HCT116 (cell line): ENCODE results near the gene FARP1. TPM values are rescaled to one million over a fixed set of nuclear protein-coding genes. Genes with fewer than 3 reads are reported as not detected.

Experiments
- ATAC-seq: fragments of 200-7000 bp; cut with Tn5 transposase; 2 replicates; pipeline ENCODE4 v1.9.1; 2020; ENCODE audit warnings: mild to moderate bottlenecking, moderate library complexity
- BruUV-seq: library from RNA; stranded (reverse); fragments of 400-500 nt; replicated peaks from 2 replicates; lab custom pipeline; 2021; lab: Mats Ljungman, UMichigan
- CTCF ChIA-PET: fragments of 300-600 bp; sonication (Branson Sonifier 250); formaldehyde crosslinking; loops from one replicate; lab custom pipeline; 2021; ENCODE audit warnings: antibody characterized with exemption; lab: Charles Lee
- POLR2A ChIA-PET: fragments of 300-600, 350-600 bp; sonication (Branson Sonifier 250); formaldehyde crosslinking; loops from one replicate; lab custom pipeline; 2021; ENCODE audit warnings: antibody characterized with exemption; lab: Charles Lee
- RAD21 ChIA-PET, 2 experiments: fragments of 300-600 bp; sonication (Branson Sonifier 250); formaldehyde crosslinking; loops; one replicate each; lab custom pipeline; 2023; ENCODE audit warnings: low total read pairs in 2 of 2; ENCODE audit not compliant: uncharacterized antibody in 2 of 2, unreplicated experiment in 2 of 2, low non-redundant PET in 1 of 2; lab: Charles Lee
- DNase-seq: peaks from one replicate; pipeline ENCODE4 v3.0.0-alpha.2; 2010; ENCODE audit warnings: low read depth, low spot score
- H2AFZ ChIP-seq: fragments of 200-600 bp; shearing (Covaris generic), sonication (generic); 2 replicates; pipeline ENCODE4 v1.6.1; 2017; ENCODE audit warnings: low read depth, mixed run types, mixed read lengths, antibody characterized with exemption, low read length; ENCODE audit not compliant: poor library complexity, severe bottlenecking
- H3K27ac ChIP-seq: 2 replicates; pipeline ENCODE4 v1.5.1; 2012; ENCODE audit warnings: low read depth, low read length
- H3K27me3 ChIP-seq: fragments of 200-600 bp; sonication (generic); 2 replicates; pipeline ENCODE4 v1.6.1; 2016; ENCODE audit warnings: mixed run types, low read length, mixed read lengths; ENCODE audit not compliant: insufficient read depth
- H3K36me3 ChIP-seq, 2 experiments: fragments of 200-500 bp in 1 of 2; fragments of 200-600 bp in 1 of 2; sonication (Bioruptor generic) in 1 of 2; sonication (generic) in 1 of 2; 2 replicates each; pipeline versions ENCODE4 v1.5.1 to v1.6.1; 2014 to 2016; ENCODE audit warnings: low read length in 2 of 2, inconsistent platforms in 1 of 2, mixed read lengths in 1 of 2, mixed run types in 1 of 2; ENCODE audit not compliant: insufficient read depth in 2 of 2, control insufficient read depth in 1 of 2
- H3K4me1 ChIP-seq, 2 experiments: fragments of 200-600 bp in 1 of 2; sonication (generic) in 1 of 2; 2 replicates each; pipeline versions ENCODE4 v1.5.1 to v1.6.1; 2012 to 2017; ENCODE audit warnings: low read length in 2 of 2, inconsistent platforms in 1 of 2, mild to moderate bottlenecking in 1 of 2, mixed read lengths in 1 of 2, mixed run types in 1 of 2, moderate library complexity in 1 of 2; ENCODE audit not compliant: insufficient read depth in 2 of 2, control insufficient read depth in 1 of 2
- H3K4me2 ChIP-seq: fragments of 200-600 bp; sonication (generic); 2 replicates; pipeline ENCODE4 v1.6.1; 2017; ENCODE audit warnings: mixed run types, low read length, mixed read lengths
- H3K4me3 ChIP-seq, 2 experiments: fragments of 200-600 bp in 1 of 2; sonication (generic) in 1 of 2; replicated peaks in 1 of 2; 2 replicates each; pipeline ENCODE4 v1.5.1; 2011 to 2016; ENCODE audit warnings: low read length in 2 of 2, control low read depth in 1 of 2, low read depth in 1 of 2, mild to moderate bottlenecking in 1 of 2, mixed read lengths in 1 of 2, mixed run types in 1 of 2
- H3K79me2 ChIP-seq: fragments of 200-600 bp; sonication (generic); 2 replicates; pipeline ENCODE4 v1.6.1; 2017; ENCODE audit warnings: mild to moderate bottlenecking, mixed run types, low read length, moderate library complexity, mixed read lengths; ENCODE audit not compliant: insufficient read depth
- H3K9ac ChIP-seq: fragments of 200-600 bp; sonication (generic); 2 replicates; pipeline ENCODE4 v1.6.1; 2016; ENCODE audit warnings: low read length, mixed read lengths
- H3K9me2 ChIP-seq: fragments of 200-600 bp; sonication (generic), shearing (Covaris generic); 2 replicates; pipeline ENCODE4 v1.6.1; 2017; ENCODE audit warnings: mixed run types, mild to moderate bottlenecking, moderate library complexity; ENCODE audit not compliant: insufficient read depth
- H3K9me3 ChIP-seq, 2 experiments: fragments of 200-500 bp in 1 of 2; fragments of 200-600 bp in 1 of 2; sonication (Bioruptor generic) in 1 of 2; sonication (generic) in 1 of 2; 2 replicates each; pipeline ENCODE4 v1.6.1; 2014 to 2017; ENCODE audit warnings: low read length in 2 of 2, mixed read lengths in 2 of 2, inconsistent platforms in 1 of 2, low read depth in 1 of 2, mild to moderate bottlenecking in 1 of 2, mixed run types in 1 of 2, moderate library complexity in 1 of 2; ENCODE audit not compliant: control insufficient read depth in 1 of 2, insufficient read depth in 1 of 2
- H4K20me1 ChIP-seq: fragments of 200-600 bp; sonication (generic), shearing (Covaris generic); 2 replicates; pipeline ENCODE4 v1.6.1; 2017; ENCODE audit warnings: mixed run types, mild to moderate bottlenecking, moderate library complexity; ENCODE audit not compliant: insufficient read depth
- EGR1 ChIP-seq: IDR thresholded peaks from 2 replicates; pipeline ENCODE4 v1.6.1; 2012; ENCODE audit warnings: low read depth
- EZH2 ChIP-seq: fragments of 200-600 bp; sonication (generic); IDR thresholded peaks from 2 replicates; pipeline ENCODE4 v1.6.1; 2017; ENCODE audit warnings: antibody characterized with exemption, mixed run types
- FOSL1 ChIP-seq: IDR thresholded peaks from 2 replicates; pipeline ENCODE4 v1.6.1; 2012; ENCODE audit warnings: low read depth
- POLR2A ChIP-seq: IDR thresholded peaks from 2 replicates; pipeline ENCODE4 v1.7.0; 2011; ENCODE audit warnings: borderline replicate concordance; ENCODE audit not compliant: insufficient read depth, insufficient read length; ENCODE audit errors: extremely low read depth
- SP1 ChIP-seq: IDR thresholded peaks from 2 replicates; pipeline ENCODE4 v1.6.1; 2012; ENCODE audit warnings: low read depth
- SRF ChIP-seq: IDR thresholded peaks from 2 replicates; pipeline ENCODE4 v1.6.1; 2012; ENCODE audit warnings: low read depth
- TCF7L2 ChIP-seq: IDR thresholded peaks from 2 replicates; pipeline ENCODE4 v1.7.0; 2011; ENCODE audit warnings: borderline replicate concordance, inconsistent platforms; ENCODE audit not compliant: insufficient read depth, insufficient read length; ENCODE audit errors: extremely low read depth
- YY1 ChIP-seq: IDR thresholded peaks from 2 replicates; pipeline ENCODE4 v1.6.1; 2011; ENCODE audit warnings: low read length, low read depth, moderate library complexity, mild to moderate bottlenecking; ENCODE audit not compliant: insufficient replicate concordance; ENCODE audit errors: extremely low read depth
- ZFX ChIP-seq: fragments of 450-650 bp; IDR thresholded peaks from 2 replicates; pipeline ENCODE4 v1.6.1; 2017
- intact Hi-C: fragments of 100-400 bp; cut with micrococcal nuclease; formaldehyde crosslinking; loops from 2 replicates; pipeline ENCODE4 v1.10.0; 2022
- total RNA-seq: library from RNA; stranded (reverse); gene quantifications from one replicate; pipeline ENCODE4 v1.2.1, GENCODE V29; 2021; ENCODE audit not compliant: unreplicated experiment
- TF ChIP-seq, protein P1 (sequence below): IDR thresholded peaks from 2 replicates; pipeline ENCODE4 v1.6.1; 2012
- TF ChIP-seq, protein P2 (sequence below): IDR thresholded peaks from 2 replicates; pipeline ENCODE4 v1.6.1; 2012
- TF ChIP-seq, protein P3 (sequence below), 3 experiments: fragments of 200-600 bp in 1 of 3; sonication (generic) in 1 of 3; IDR thresholded peaks in 2 of 3; conservative IDR thresholded peaks in 1 of 3; 2 replicates each; pipeline ENCODE4 v1.5.1; 2012 to 2017; ENCODE audit warnings: low read depth in 2 of 3, low read length in 2 of 3, antibody characterized with exemption in 1 of 3, borderline replicate concordance in 1 of 3, control low read depth in 1 of 3, mild to moderate bottlenecking in 1 of 3, mixed read lengths in 1 of 3, mixed run types in 1 of 3, moderate library complexity in 1 of 3; ENCODE audit not compliant: insufficient read depth in 1 of 3

Gene FARP1
- total RNA-seq, 1 experiment from 2014 or later: 30.5 TPM

DNA sequence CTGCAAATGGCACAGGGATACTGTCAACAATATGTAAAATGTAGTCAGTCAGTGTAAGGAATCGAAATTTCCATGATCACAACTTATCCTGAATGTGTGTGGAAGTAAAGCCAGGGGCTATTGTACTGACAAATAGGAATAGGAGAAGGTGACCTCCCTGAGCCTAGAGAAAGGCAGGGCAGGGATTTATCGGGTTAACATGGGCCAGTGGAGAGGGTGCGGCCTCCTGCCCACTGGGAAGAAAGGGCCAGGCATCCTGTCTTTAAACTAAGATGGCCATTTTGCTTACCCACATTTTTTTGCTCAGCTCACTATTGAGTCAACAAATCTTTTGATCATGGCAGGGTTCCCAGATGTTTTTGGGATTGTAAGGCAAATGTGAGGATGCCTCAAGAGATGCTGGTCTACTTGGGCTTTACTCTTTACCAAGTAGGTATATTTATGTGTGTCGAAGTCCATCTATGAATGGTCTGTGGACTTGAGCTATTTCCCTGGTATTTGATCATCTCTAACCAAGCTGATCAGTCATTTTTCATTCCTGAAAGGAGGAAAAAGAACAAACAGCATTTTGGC is 150.8 kb downstream of the FARP1 start:
- Histone ChIP-seq H3K4me3 (no peak overlapping the region), H3K79me2 (no peaks in the 10 kb centered on the region), H3K4me1 (no peaks in the 10 kb centered on the region), H3K4me2 (no peak overlapping the region), H3K27me3 (no peaks in the 10 kb centered on the region), H4K20me1 (no peaks in the 10 kb centered on the region), H3K9ac (no peak overlapping the region), H3K9me2 (no peaks in the 10 kb centered on the region), H3K27ac (no peak overlapping the region), H3K9me3 (no peaks in the 10 kb centered on the region), H3K36me3 (no peaks in the 10 kb centered on the region), H2AFZ (no peak overlapping the region)
- no peak for ATAC-seq
- no TSS peak for BruUV-seq
- POLR2A ChIA-PET: no interaction called here
- CTCF ChIA-PET: no interaction called here
- RAD21 ChIA-PET: no interaction called here
- DNase-seq: no peak
- TF ChIP-seq SP1 (no peak), SRF (no peak), EGR1 (no peak), YY1 (no peak)
- intact Hi-C loops: no loop called here

DNA sequence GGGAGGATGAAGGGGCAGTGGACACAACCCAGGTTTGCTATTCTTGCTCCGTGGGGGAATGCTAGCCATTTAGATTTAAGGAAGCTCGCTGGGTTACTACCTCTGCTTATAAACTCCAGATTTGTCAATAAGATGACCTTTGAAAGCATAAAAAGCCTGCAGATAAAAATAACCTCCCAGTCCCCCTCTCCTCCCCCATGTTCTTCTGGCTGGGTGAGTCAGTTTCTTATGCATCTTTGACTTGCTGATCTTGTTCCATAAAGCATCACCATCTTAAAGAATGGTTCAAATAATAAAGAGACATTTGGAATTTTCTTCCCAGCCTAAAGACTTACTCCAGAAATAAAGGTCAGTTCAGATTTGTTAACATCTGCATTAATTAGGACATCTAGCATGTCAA is 152.5 kb downstream of the FARP1 start:
- no peak for ATAC-seq
- Histone ChIP-seq H2AFZ (no peak overlapping the region), H3K27ac (no peak overlapping the region), H3K79me2 (no peaks in the 10 kb centered on the region), H3K9me3 (no peaks in the 10 kb centered on the region), H3K4me1 (no peaks in the 10 kb centered on the region), H3K4me3 (no peak overlapping the region), H3K4me2 (no peak overlapping the region), H3K27me3 (no peaks in the 10 kb centered on the region)
- intact Hi-C loops: no loop called here
- ChIA-PET POLR2A (no interaction called here), RAD21 (no interaction called here), CTCF (no interaction called here)
- no TSS peak for BruUV-seq
- TF ChIP-seq SP1 (no peak), EGR1 (no peak), POLR2A (no peak), ZFX (no peak), TCF7L2 (no peak), EZH2 (no peak), FOSL1 (no peak)
- TF ChIP-seq, protein P1, sequence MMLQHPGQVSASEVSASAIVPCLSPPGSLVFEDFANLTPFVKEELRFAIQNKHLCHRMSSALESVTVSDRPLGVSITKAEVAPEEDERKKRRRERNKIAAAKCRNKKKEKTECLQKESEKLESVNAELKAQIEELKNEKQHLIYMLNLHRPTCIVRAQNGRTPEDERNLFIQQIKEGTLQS: no peak
- TF ChIP-seq, protein P2, sequence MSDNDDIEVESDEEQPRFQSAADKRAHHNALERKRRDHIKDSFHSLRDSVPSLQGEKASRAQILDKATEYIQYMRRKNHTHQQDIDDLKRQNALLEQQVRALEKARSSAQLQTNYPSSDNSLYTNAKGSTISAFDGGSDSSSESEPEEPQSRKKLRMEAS: no peak
- TF ChIP-seq, protein P3, sequence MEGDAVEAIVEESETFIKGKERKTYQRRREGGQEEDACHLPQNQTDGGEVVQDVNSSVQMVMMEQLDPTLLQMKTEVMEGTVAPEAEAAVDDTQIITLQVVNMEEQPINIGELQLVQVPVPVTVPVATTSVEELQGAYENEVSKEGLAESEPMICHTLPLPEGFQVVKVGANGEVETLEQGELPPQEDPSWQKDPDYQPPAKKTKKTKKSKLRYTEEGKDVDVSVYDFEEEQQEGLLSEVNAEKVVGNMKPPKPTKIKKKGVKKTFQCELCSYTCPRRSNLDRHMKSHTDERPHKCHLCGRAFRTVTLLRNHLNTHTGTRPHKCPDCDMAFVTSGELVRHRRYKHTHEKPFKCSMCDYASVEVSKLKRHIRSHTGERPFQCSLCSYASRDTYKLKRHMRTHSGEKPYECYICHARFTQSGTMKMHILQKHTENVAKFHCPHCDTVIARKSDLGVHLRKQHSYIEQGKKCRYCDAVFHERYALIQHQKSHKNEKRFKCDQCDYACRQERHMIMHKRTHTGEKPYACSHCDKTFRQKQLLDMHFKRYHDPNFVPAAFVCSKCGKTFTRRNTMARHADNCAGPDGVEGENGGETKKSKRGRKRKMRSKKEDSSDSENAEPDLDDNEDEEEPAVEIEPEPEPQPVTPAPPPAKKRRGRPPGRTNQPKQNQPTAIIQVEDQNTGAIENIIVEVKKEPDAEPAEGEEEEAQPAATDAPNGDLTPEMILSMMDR (IDR thresholded peaks at IDR 0.05 in 2 of 3, conservative IDR thresholded peaks at IDR 0.05 in 1 of 3; ENCODE audit: borderline replicate concordance in 1 of 3, insufficient read depth in 1 of 3, low read depth in 2 of 3, low read length in 2 of 3): no peak
- TF ChIP-seq, all 23 proteins: peak for 0
- no peaks in the 10 kb centered on the region for H3K9me2 ChIP-seq
- no peak for DNase-seq
- H3K36me3 ChIP-seq: no peaks in the 10 kb centered on the region
- no peaks in the 10 kb centered on the region for H4K20me1 ChIP-seq
- H3K9ac ChIP-seq: no peak overlapping the region
